Coronary artery (tissue), 2 donors: ENCODE measurements around the gene LRRC4.
A peak's percentile ranks its signal among the peaks of the same experiment; 100 is the strongest.

Source experiments
- DNase-seq: peaks from one replicate; pipeline ENCODE4 v3.0.0-alpha.2; 2017; ENCODE audit warnings: low spot score
- H3K27ac ChIP-seq, 2 donors: fragments of 200-600 bp; sonication (generic); one replicate each; pipeline ENCODE4 v1.5.1; 2016 to 2019
- H3K4me3 ChIP-seq: fragments of 200-600 bp; sonication (generic); 2 replicates; pipeline ENCODE4 v1.5.1; 2016; ENCODE audit warnings: mild to moderate bottlenecking, moderate library complexity
- CTCF ChIP-seq: fragments of 200-600 bp; sonication (generic); IDR thresholded peaks from one replicate; pipeline ENCODE4 v1.5.1; 2019; ENCODE audit warnings: antibody characterized with exemption

The LRRC4 gene

GRCh38 chr7:127995156-127995880 lies 35.9 kb downstream of the LRRC4 start:
- TF ChIP-seq CTCF = no peak
- peak overlapping the region; percentile 11 for H3K4me3 ChIP-seq
- no peak for DNase-seq
- H3K27ac ChIP-seq = peak overlapping the region in 1 of 2 donors; percentile 77

- H3K4me3 ChIP-seq = no peak overlapping the region
- no peak for DNase-seq
- TF ChIP-seq CTCF = no peak
These were observed 37.2 kb downstream of the LRRC4 start for GRCh38 chr7:127993987-127994386.

GRCh38 chr7:127993317-127993716 lies 37.9 kb downstream of the LRRC4 start:
- no peak for TF ChIP-seq CTCF
- no peak for DNase-seq
- Histone ChIP-seq H3K4me3 (no peak overlapping the region), H3K27ac (no peak overlapping the region)

More at GRCh38 chr7:127993987-127994386, 37.2 kb downstream of the LRRC4 start:
- H3K27ac ChIP-seq = no peak overlapping the region

GRCh38 chr7:127988751-127989150 lies 42.5 kb downstream of the LRRC4 start:
- no peak for TF ChIP-seq CTCF
- Histone ChIP-seq H3K4me3 (no peak overlapping the region), H3K27ac (no peak overlapping the region)
- DNase-seq = no peak

- DNase-seq = no peak
- H3K27ac ChIP-seq = peak overlapping the region in 1 of 2 donors; percentile 5
- no peak for TF ChIP-seq CTCF
- no peak overlapping the region for H3K4me3 ChIP-seq
These were observed 44.4 kb downstream of the LRRC4 start for GRCh38 chr7:127986581-127987521.

- no peak for DNase-seq
- Histone ChIP-seq H3K27ac (peak overlapping the region in 1 of 2 donors; percentile 36), H3K4me3 (no peak overlapping the region)
- TF ChIP-seq CTCF = no peak
These were observed 47.4 kb downstream of the LRRC4 start for GRCh38 chr7:127983804-127984332.
